ENCODE data around the gene ETF1. TPM values are rescaled to one million over a fixed set of nuclear protein-coding genes. Genes with fewer than 3 reads are reported as not detected.

Gene ETF1
- total and polyA plus RNA-seq, 5 donors from 2014 or later: 25.9 to 170 (median 38.8) TPM

DNA sequence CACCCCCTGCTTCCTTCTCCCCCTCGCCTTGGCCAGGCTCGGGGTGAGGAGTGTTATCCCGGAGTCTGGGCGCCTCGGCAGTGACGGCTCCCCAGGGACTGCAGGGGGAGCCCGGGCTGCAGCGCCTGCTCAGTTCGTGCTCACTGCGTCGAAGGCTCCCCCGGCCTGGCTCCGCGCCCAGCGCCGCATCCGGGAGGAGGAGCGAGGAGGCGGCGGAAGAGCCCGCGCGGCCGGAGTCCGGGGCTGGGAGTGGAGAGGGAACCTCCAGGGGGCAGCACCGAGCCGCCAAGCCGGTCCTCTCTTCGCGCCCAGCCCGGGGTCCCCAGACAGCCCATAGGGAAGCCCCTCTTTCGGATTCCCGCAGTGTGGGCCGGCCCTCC, 79.0 kb downstream of the ETF1 start:
- Histone ChIP-seq H3K27ac (ENCODE audit: insufficient read depth, low read length, poor library complexity, severe bottlenecking) (peak overlapping the region; percentile 98), H3K36me3 (ENCODE audit: control insufficient read depth, insufficient read depth, low read length) (peaks cover 7% of the 10 kb centered on the region), H3K9me3 (ENCODE audit: control insufficient read depth in 2 of 2, low read length in 2 of 2) (no peaks in the 10 kb centered on the region), H3K27me3 (ENCODE audit: control insufficient read depth, insufficient read depth, low read length) (no peaks in the 10 kb centered on the region), H3K4me1 (ENCODE audit: control insufficient read depth, insufficient read depth, low read length, poor library complexity, severe bottlenecking) (peaks cover 55% of the 10 kb centered on the region), H3K4me3 (ENCODE audit: low read depth, low read length) (peak overlapping the region; percentile 72)
- H3K4me3 Mint-ChIP-seq: peak overlapping the region; percentile 89 to 99 (median 93)
- H3K27me3 Mint-ChIP-seq: no peaks in the 10 kb centered on the region
- H3K9me3 Mint-ChIP-seq: peaks cover 0 to 3% (median 0%) of the 10 kb centered on the region in 7 donors
- H3K36me3 Mint-ChIP-seq: peaks cover 13% of the 10 kb centered on the region
- ATAC-seq (ENCODE audit: low read depth in 2 of 2) (peak; percentile 63), DNase-seq (peak; percentile 86 to 95 (median 93))
- H3K4me1 Mint-ChIP-seq: peaks cover 8 to 49% (median 37%) of the 10 kb centered on the region in 4 donors
- H3K27ac Mint-ChIP-seq: peak overlapping the region; percentile 14 to 92 (median 91)

DNA sequence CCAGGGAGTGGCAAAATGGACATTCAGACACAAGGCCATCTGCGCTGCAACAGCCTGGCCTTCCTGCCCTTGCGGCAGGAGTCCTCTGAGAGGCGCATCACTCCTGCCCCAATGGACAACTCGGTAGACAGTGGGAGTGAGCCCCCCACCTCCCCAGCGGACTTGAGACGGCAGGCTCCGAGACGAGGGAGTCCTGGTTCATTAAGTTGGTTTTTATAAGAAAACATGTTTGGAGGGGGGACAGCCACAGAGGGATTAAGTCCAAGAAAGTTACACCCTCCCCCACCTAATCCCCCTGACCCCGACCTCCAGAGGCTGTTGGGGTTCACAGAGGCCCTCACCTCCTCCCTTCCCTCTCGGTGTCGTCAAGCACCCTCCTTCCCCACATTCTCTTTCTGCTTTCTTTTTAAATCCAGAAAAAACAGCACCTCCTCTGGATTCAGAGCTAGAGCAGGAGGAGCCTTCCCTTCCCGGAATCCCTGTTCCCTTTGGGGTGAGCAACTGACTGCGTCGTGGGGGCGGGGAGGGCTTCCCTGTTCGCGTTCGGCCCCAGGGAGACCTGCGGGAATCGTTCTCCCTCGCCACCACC, 79.5 kb downstream of the ETF1 start:
- Mint-ChIP-seq H3K27me3 (no peaks in the 10 kb centered on the region), H3K9me3 (peaks cover 0 to 3% (median 0%) of the 10 kb centered on the region in 7 donors), H3K4me3 (peak overlapping the region; percentile 89 to 99 (median 93)), H3K36me3 (peaks cover 13% of the 10 kb centered on the region), H3K4me1 (peaks cover 8 to 51% (median 38%) of the 10 kb centered on the region in 4 donors), H3K27ac (peak overlapping the region; percentile 80 to 92 (median 91))
- H3K4me1 ChIP-seq (ENCODE audit: control insufficient read depth, insufficient read depth, low read length, poor library complexity, severe bottlenecking): peaks cover 60% of the 10 kb centered on the region
- H3K27me3 ChIP-seq (ENCODE audit: control insufficient read depth, insufficient read depth, low read length): no peaks in the 10 kb centered on the region
- H3K36me3 ChIP-seq (ENCODE audit: control insufficient read depth, insufficient read depth, low read length): peaks cover 7% of the 10 kb centered on the region
- peak overlapping the region; percentile 98 for H3K27ac ChIP-seq (ENCODE audit: insufficient read depth, low read length, poor library complexity, severe bottlenecking)
- H3K9me3 ChIP-seq (ENCODE audit: control insufficient read depth in 2 of 2, low read length in 2 of 2): no peaks in the 10 kb centered on the region
- H3K4me3 ChIP-seq (ENCODE audit: low read depth, low read length): peak overlapping the region; percentile 59
- ATAC-seq (ENCODE audit: low read depth in 2 of 2) (no peak), DNase-seq (no peak)

DNA sequence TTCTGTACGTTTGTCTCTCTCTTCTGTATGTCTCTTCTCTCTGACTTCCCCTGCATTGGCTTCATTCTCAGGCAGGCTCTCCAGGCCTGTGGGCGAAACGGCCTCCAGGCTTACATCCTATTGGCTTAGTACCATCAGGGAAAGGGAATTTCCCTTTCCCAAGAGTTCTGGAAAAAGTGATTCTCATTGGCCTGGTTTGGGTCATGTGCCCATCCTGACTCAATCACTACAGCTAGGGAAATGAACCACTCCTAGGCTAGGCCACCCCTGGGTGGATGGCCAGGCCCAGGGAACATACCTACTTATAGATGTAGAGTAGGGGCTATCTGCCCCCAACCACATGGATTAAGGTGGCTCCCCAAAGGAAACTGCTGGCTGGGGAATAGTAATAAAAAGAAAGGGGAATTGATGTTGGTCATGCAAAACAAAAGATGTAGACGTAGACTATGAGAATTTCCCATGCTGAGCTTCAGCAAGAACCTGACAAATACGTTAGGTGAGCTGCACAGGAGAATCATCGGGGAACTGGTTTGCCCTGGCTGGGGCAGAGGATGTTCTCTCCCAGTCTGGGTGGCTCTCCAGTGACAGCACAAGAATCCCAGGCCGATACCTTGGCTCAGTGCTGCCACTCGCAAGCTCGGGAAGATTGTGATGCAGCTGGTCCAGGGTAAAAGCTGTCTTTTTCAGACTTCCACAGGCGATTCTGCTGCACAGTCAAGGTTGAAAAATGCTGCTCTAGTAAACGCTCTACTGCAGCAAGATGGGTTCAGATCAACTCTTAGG, 81.5 kb downstream of the ETF1 start:
- H3K36me3 ChIP-seq (ENCODE audit: control insufficient read depth, insufficient read depth, low read length): no peaks in the 10 kb centered on the region
- no peaks in the 10 kb centered on the region for H3K9me3 ChIP-seq (ENCODE audit: control insufficient read depth in 2 of 2, low read length in 2 of 2)
- DNase-seq: no peak
- H3K4me1 ChIP-seq (ENCODE audit: control insufficient read depth, insufficient read depth, low read length, poor library complexity, severe bottlenecking): peaks cover 49% of the 10 kb centered on the region
- H3K4me3 ChIP-seq (ENCODE audit: low read depth, low read length): no peak overlapping the region
- peak overlapping the region in 2 of 3 donors; percentile 76 to 88 for H3K27ac Mint-ChIP-seq
- H3K27me3 Mint-ChIP-seq: no peaks in the 10 kb centered on the region
- H3K4me3 Mint-ChIP-seq: peak overlapping the region in 3 of 4 donors; percentile 28 to 70 (median 33)
- H3K27ac ChIP-seq (ENCODE audit: insufficient read depth, low read length, poor library complexity, severe bottlenecking): no peak overlapping the region
- H3K9me3 Mint-ChIP-seq: peaks cover 0 to 1% (median 0%) of the 10 kb centered on the region in 7 donors
- no peak for ATAC-seq (ENCODE audit: low read depth in 2 of 2)
- H3K4me1 Mint-ChIP-seq: peaks cover 8 to 43% (median 24%) of the 10 kb centered on the region in 4 donors
- H3K27me3 ChIP-seq (ENCODE audit: control insufficient read depth, insufficient read depth, low read length): no peaks in the 10 kb centered on the region
- peaks cover 3% of the 10 kb centered on the region for H3K36me3 Mint-ChIP-seq

DNA sequence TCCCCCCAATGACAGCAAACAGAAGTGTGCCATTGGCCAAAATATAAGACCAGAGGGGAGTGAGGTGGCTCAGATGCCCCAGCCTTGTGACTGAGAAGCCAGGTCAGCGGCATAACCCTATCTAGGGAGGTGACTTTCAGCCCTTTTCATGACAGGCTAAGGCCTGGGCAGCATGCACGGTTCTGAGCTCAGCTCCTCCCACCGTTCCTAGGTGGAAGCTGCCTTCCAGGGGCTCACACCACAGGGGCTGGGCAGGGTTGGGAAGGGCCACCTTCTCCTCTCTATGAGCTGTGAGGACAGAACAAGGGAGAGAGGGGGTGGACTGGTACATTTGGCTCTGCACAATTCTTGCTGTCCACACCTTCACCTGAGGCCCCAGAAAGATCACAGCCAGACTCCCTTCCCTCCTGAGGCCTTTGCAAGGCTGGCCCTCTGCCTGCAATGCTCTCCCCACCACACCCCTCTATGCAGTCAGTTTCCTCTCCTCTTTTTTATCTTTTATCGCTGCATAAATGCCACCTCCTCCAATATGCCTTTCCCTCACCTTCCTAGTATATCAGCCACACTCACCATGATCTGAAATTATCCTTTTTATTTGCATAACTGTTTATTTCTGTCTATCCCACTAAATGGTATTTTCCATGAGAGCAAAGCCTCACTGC, 82.9 kb downstream of the ETF1 start:
- no peaks in the 10 kb centered on the region for H3K9me3 Mint-ChIP-seq
- Histone ChIP-seq H3K4me3 (ENCODE audit: low read depth, low read length) (no peak overlapping the region), H3K4me1 (ENCODE audit: control insufficient read depth, insufficient read depth, low read length, poor library complexity, severe bottlenecking) (peaks cover 42% of the 10 kb centered on the region), H3K27ac (ENCODE audit: insufficient read depth, low read length, poor library complexity, severe bottlenecking) (peak overlapping the region; percentile 38), H3K9me3 (ENCODE audit: control insufficient read depth in 2 of 2, low read length in 2 of 2) (no peaks in the 10 kb centered on the region), H3K36me3 (ENCODE audit: control insufficient read depth, insufficient read depth, low read length) (no peaks in the 10 kb centered on the region), H3K27me3 (ENCODE audit: control insufficient read depth, insufficient read depth, low read length) (no peaks in the 10 kb centered on the region)
- ATAC-seq (ENCODE audit: low read depth in 2 of 2): no peak
- H3K4me1 Mint-ChIP-seq: peaks cover 8 to 40% (median 24%) of the 10 kb centered on the region in 4 donors
- H3K4me3 Mint-ChIP-seq: peak overlapping the region; percentile 2 to 56 (median 26)
- peak overlapping the region; percentile 46 to 99 (median 97) for H3K27ac Mint-ChIP-seq
- H3K36me3 Mint-ChIP-seq: peaks cover 3% of the 10 kb centered on the region
- no peaks in the 10 kb centered on the region for H3K27me3 Mint-ChIP-seq
- no peak for DNase-seq

DNA sequence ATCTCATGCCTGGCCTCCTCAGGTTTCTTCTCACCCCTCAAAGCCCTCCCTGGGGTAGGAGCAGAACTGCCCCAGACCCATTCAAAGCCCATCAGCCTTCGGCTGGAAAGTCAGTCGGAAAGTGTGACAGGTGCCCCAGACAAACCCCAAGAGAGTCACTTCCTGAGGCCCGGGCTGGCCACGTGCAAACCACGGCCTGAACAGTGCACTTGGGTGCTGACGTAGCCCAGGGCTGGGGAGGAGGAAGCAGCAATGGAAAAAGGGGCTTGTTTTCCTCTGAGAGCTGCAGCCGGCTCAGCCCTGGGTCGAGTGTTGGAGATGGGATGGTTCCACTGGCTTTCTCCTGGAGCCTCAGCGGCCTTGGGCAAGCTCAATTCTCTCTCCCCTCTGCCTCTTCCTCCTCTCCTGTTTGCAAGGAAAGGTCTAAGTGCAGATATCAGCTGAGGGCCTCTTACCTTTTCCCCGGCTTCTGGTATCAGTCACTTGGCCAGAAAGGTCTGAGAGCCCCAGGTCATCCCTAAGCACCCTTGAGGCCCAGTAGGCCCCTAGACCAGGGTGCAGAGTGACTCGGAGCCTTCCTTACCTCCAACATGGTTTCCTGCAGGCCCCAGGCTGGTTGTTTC, 83.6 kb downstream of the ETF1 start:
- Histone ChIP-seq H3K27ac (ENCODE audit: insufficient read depth, low read length, poor library complexity, severe bottlenecking) (peak overlapping the region; percentile 38), H3K9me3 (ENCODE audit: control insufficient read depth in 2 of 2, low read length in 2 of 2) (no peaks in the 10 kb centered on the region), H3K4me3 (ENCODE audit: low read depth, low read length) (no peak overlapping the region), H3K27me3 (ENCODE audit: control insufficient read depth, insufficient read depth, low read length) (no peaks in the 10 kb centered on the region), H3K36me3 (ENCODE audit: control insufficient read depth, insufficient read depth, low read length) (no peaks in the 10 kb centered on the region), H3K4me1 (ENCODE audit: control insufficient read depth, insufficient read depth, low read length, poor library complexity, severe bottlenecking) (peaks cover 42% of the 10 kb centered on the region)
- Mint-ChIP-seq H3K9me3 (no peaks in the 10 kb centered on the region), H3K4me1 (peaks cover 8 to 40% (median 24%) of the 10 kb centered on the region in 4 donors), H3K27me3 (no peaks in the 10 kb centered on the region), H3K4me3 (peak overlapping the region in 3 of 4 donors; percentile 29 to 76 (median 71)), H3K27ac (peak overlapping the region; percentile 94 to 99 (median 97)), H3K36me3 (peaks cover 3% of the 10 kb centered on the region)
- ATAC-seq (ENCODE audit: low read depth in 2 of 2) (peak; percentile 60), DNase-seq (peak; percentile 65 to 82 (median 72))

DNA sequence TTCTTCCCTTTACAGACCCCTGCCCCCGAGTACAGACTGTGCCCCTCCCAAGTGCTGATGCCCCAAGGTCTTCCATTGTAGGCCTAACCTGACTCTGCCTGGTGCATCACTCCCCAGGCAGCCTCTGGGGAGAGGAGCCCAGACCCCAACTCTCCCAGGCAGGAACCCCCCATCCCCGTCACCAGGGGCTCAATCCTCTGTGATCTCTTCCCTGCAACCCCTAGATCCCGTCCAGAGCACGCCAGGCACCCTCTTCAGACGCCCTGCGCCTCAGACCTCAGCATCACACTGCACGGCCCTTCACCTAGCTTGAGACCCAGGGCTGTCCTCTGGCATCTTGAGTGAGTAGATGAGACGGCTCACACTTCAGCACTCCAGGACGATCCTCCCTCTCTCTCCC, 84.2 kb downstream of the ETF1 start:
- Histone ChIP-seq H3K9me3 (ENCODE audit: control insufficient read depth in 2 of 2, low read length in 2 of 2) (no peaks in the 10 kb centered on the region), H3K27me3 (ENCODE audit: control insufficient read depth, insufficient read depth, low read length) (no peaks in the 10 kb centered on the region), H3K27ac (ENCODE audit: insufficient read depth, low read length, poor library complexity, severe bottlenecking) (peak overlapping the region; percentile 38), H3K36me3 (ENCODE audit: control insufficient read depth, insufficient read depth, low read length) (no peaks in the 10 kb centered on the region), H3K4me3 (ENCODE audit: low read depth, low read length) (no peak overlapping the region), H3K4me1 (ENCODE audit: control insufficient read depth, insufficient read depth, low read length, poor library complexity, severe bottlenecking) (peaks cover 38% of the 10 kb centered on the region)
- H3K27me3 Mint-ChIP-seq: no peaks in the 10 kb centered on the region
- H3K4me3 Mint-ChIP-seq: peak overlapping the region in 3 of 4 donors; percentile 29 to 76 (median 71)
- ATAC-seq (ENCODE audit: low read depth in 2 of 2): no peak
- DNase-seq: peak in 1 of 3 donors; percentile 9
- peak overlapping the region; percentile 94 to 99 (median 97) for H3K27ac Mint-ChIP-seq
- peaks cover 8 to 40% (median 24%) of the 10 kb centered on the region in 4 donors for H3K4me1 Mint-ChIP-seq
- H3K9me3 Mint-ChIP-seq: no peaks in the 10 kb centered on the region
- H3K36me3 Mint-ChIP-seq: peaks cover 3% of the 10 kb centered on the region

DNA sequence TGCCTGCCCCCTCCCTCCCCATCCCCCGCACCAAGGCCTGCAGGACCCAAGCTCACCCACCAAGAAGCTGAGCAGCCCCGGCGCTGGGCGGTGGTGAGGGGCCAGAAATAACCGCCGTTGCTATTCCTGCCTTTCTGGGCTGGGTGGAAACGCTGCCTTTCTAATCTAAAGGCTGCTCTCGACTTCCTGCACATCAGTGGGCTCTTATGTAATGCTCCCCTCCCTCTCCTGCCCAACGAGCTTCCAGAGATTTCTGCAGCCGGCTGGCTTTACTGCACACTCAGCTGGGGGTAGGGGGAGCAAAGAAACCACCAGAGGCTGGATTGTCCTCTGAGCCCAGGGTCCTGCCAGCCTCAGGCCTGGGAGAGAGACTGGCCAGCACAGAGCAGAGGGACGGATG, 84.7 kb downstream of the ETF1 start:
- Histone ChIP-seq H3K27me3 (ENCODE audit: control insufficient read depth, insufficient read depth, low read length) (no peaks in the 10 kb centered on the region), H3K4me3 (ENCODE audit: low read depth, low read length) (no peak overlapping the region), H3K36me3 (ENCODE audit: control insufficient read depth, insufficient read depth, low read length) (no peaks in the 10 kb centered on the region), H3K9me3 (ENCODE audit: control insufficient read depth in 2 of 2, low read length in 2 of 2) (no peaks in the 10 kb centered on the region), H3K27ac (ENCODE audit: insufficient read depth, low read length, poor library complexity, severe bottlenecking) (no peak overlapping the region), H3K4me1 (ENCODE audit: control insufficient read depth, insufficient read depth, low read length, poor library complexity, severe bottlenecking) (peaks cover 33% of the 10 kb centered on the region)
- Mint-ChIP-seq H3K27me3 (no peaks in the 10 kb centered on the region), H3K4me1 (peaks cover 8 to 40% (median 24%) of the 10 kb centered on the region in 4 donors), H3K36me3 (peaks cover 3% of the 10 kb centered on the region), H3K27ac (peak overlapping the region in 2 of 3 donors; percentile 97 to 99), H3K4me3 (peak overlapping the region in 2 of 4 donors; percentile 8 to 41), H3K9me3 (no peaks in the 10 kb centered on the region)
- DNase-seq (no peak), ATAC-seq (ENCODE audit: low read depth in 2 of 2) (no peak)

All from CD4-positive, CD25-positive, alpha-beta regulatory T cell (primary cell).